Measurements from ENCODE around the gene CNTNAP2. TPM values are rescaled to one million over a fixed set of nuclear protein-coding genes. Genes with fewer than 3 reads are reported as not detected.

Gene CNTNAP2
- total RNA-seq, 2 experiments from 2014 or later, result 0.19 to 0.22 TPM

DNA sequence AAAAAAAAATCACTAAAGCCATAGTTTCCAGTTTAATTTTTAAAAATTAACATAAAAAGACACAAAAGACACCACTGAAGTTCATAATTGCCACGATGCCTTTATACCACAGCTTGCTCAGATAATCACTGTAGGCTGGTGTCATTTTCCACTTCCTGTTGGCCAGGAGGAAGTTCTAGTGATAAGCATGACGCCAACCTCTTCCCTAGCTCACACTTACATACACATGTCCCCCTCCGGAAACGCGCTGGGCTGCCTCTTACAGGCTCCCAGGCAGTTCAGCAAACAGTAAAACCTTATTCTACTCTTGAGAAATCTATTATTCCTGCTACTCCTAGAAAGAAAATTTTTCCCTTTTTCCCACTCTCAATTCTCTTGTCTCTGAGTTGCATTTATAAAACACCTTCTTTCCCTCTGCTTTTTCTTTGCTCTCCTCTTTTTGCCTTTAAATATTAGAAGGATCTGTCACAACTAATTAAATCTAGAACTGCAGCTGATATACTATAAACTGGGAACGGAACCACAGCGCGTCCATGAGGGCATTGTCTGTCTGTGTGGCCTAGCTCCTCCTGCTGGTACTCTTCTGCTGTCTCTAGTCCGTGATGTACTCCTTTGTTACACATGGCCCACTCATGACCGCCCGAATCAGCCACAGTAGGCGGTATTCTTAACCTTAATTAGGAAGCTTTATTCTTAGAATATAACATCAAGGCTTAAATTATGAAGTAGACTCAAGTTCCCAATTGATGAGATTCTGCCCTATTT, 664.9 kb downstream of the CNTNAP2 start:
- Mint-ChIP-seq H3K27me3 (no peaks in the 10 kb centered on the region), H3K36me3 (no peaks in the 10 kb centered on the region), H3K27ac (no peak overlapping the region), H3K4me1 (no peaks in the 10 kb centered on the region), H3K4me3 (no peak overlapping the region), H3K9me3 (no peaks in the 10 kb centered on the region)
- no peak for DNase-seq

- H3K36me3 Mint-ChIP-seq, result no peaks in the 10 kb centered on the region
- H3K4me1 Mint-ChIP-seq, result no peaks in the 10 kb centered on the region
- H3K27me3 Mint-ChIP-seq, result no peaks in the 10 kb centered on the region
- no peak for DNase-seq
- no peak overlapping the region for H3K27ac Mint-ChIP-seq
- H3K9me3 Mint-ChIP-seq, result peaks cover 6% of the 10 kb centered on the region
- H3K4me3 Mint-ChIP-seq, result no peak overlapping the region
Observed at GRCh38 chr7:146787266-146787665, 670.7 kb downstream of the CNTNAP2 start.

DNA sequence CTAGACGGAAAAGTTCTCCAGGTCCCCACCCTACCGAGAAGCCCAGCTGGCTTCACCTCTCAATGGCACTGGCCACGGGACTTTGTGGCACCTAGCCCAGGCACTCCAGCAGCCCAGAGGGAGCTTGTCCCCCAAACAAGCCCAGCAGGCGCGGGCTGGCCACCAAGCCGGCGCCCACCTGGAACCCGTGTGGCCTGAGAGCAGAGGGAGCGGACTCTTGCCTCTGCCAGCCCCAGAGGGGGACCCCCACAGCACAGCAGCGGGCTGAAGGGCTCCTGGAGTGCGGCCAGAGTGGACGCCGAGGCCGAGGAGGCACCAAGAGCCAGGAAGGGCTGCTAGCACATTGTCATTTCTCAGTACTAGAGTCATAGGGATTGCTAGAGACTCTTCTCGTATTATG, 671.4 kb downstream of the CNTNAP2 start:
- H3K4me1 Mint-ChIP-seq, result no peaks in the 10 kb centered on the region
- H3K9me3 Mint-ChIP-seq, result peaks cover 6% of the 10 kb centered on the region
- H3K27me3 Mint-ChIP-seq, result no peaks in the 10 kb centered on the region
- H3K4me3 Mint-ChIP-seq, result no peak overlapping the region
- no peak overlapping the region for H3K27ac Mint-ChIP-seq
- no peak for DNase-seq
- no peaks in the 10 kb centered on the region for H3K36me3 Mint-ChIP-seq

GRCh38 chr7:146791344-146792285, 675.0 kb downstream of the CNTNAP2 start:
- Mint-ChIP-seq H3K27ac (no peak overlapping the region), H3K36me3 (no peaks in the 10 kb centered on the region), H3K4me1 (no peaks in the 10 kb centered on the region), H3K9me3 (peaks cover 14% of the 10 kb centered on the region), H3K27me3 (no peaks in the 10 kb centered on the region), H3K4me3 (no peak overlapping the region)
- no peak for DNase-seq

GRCh38 chr7:146804620-146805019, 688.0 kb downstream of the CNTNAP2 start:
- H3K4me1 Mint-ChIP-seq, result no peaks in the 10 kb centered on the region
- H3K9me3 Mint-ChIP-seq, result peaks cover 7% of the 10 kb centered on the region
- H3K27ac Mint-ChIP-seq, result no peak overlapping the region
- no peak for DNase-seq
- no peaks in the 10 kb centered on the region for H3K27me3 Mint-ChIP-seq
- H3K36me3 Mint-ChIP-seq, result no peaks in the 10 kb centered on the region
- no peak overlapping the region for H3K4me3 Mint-ChIP-seq

GRCh38 chr7:146805082-146805481, 688.5 kb downstream of the CNTNAP2 start:
- Mint-ChIP-seq H3K27ac (no peak overlapping the region), H3K27me3 (no peaks in the 10 kb centered on the region), H3K9me3 (peaks cover 7% of the 10 kb centered on the region), H3K4me1 (no peaks in the 10 kb centered on the region), H3K4me3 (no peak overlapping the region), H3K36me3 (no peaks in the 10 kb centered on the region)
- DNase-seq, result no peak

DNA sequence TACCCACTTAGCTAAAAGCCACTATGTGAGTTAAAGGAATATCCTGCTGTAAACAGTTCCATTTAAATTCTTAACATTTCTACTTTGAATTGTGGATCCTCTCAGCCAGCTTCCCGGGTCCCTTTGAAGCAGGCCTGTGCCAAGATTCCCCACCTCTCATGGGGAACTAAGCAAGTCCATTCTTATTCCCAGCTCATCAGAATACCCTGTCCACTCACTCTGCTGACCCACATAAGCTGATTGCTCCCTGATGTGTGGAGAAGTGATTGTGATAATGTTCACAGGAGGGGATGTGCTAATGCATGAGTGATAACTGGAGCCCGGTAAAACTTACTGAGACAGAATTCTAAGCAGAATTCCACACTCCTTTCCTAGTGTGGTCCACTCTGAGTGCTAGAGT, 709.7 kb downstream of the CNTNAP2 start:
- Mint-ChIP-seq H3K4me1 (no peaks in the 10 kb centered on the region), H3K36me3 (no peaks in the 10 kb centered on the region), H3K4me3 (no peak overlapping the region), H3K27ac (no peak overlapping the region), H3K27me3 (no peaks in the 10 kb centered on the region), H3K9me3 (peaks cover 4% of the 10 kb centered on the region)
- no peak for DNase-seq

GRCh38 chr7:146830686-146831085, 714.1 kb downstream of the CNTNAP2 start:
- Mint-ChIP-seq H3K4me3 (no peak overlapping the region), H3K4me1 (no peaks in the 10 kb centered on the region), H3K27ac (no peak overlapping the region), H3K9me3 (peaks cover 11% of the 10 kb centered on the region), H3K36me3 (no peaks in the 10 kb centered on the region), H3K27me3 (no peaks in the 10 kb centered on the region)
- no peak for DNase-seq

- Mint-ChIP-seq H3K27ac (no peak overlapping the region), H3K9me3 (peaks cover 14% of the 10 kb centered on the region), H3K4me1 (no peaks in the 10 kb centered on the region), H3K36me3 (no peaks in the 10 kb centered on the region), H3K27me3 (no peaks in the 10 kb centered on the region), H3K4me3 (no peak overlapping the region)
- DNase-seq, result no peak
Observed at GRCh38 chr7:146831875-146832274, 715.3 kb downstream of the CNTNAP2 start.

DNA sequence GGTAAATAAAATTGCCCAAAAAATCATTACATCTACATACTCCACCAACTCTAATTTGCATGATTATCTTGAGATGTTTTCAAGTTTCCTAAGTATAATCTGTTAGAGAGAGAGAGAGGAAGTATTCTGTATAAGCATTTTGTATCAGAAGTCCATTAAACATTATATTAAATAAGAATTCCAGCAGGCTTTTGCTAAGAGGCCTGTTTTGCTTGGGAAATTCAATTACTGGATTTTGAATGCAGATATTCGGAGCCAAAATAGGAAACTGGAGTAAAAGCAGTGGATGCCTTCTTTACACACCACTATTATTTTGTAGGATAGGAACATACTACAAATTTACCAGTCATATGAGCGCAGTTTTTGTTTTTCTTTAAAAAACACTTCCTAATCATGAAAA, 727.8 kb downstream of the CNTNAP2 start:
- no peak for DNase-seq
- H3K4me1 Mint-ChIP-seq, result no peaks in the 10 kb centered on the region
- peaks cover 6% of the 10 kb centered on the region for H3K9me3 Mint-ChIP-seq
- no peaks in the 10 kb centered on the region for H3K36me3 Mint-ChIP-seq
- no peak overlapping the region for H3K4me3 Mint-ChIP-seq
- H3K27ac Mint-ChIP-seq, result no peak overlapping the region
- H3K27me3 Mint-ChIP-seq, result no peaks in the 10 kb centered on the region

GRCh38 chr7:146858690-146859089, 742.1 kb downstream of the CNTNAP2 start:
- Mint-ChIP-seq H3K4me3 (no peak overlapping the region), H3K4me1 (no peaks in the 10 kb centered on the region), H3K36me3 (no peaks in the 10 kb centered on the region), H3K9me3 (peaks cover 8% of the 10 kb centered on the region), H3K27ac (no peak overlapping the region), H3K27me3 (no peaks in the 10 kb centered on the region)
- DNase-seq, result no peak

GRCh38 chr7:146861701-146862100, 745.1 kb downstream of the CNTNAP2 start:
- Mint-ChIP-seq H3K36me3 (no peaks in the 10 kb centered on the region), H3K4me1 (no peaks in the 10 kb centered on the region), H3K27me3 (no peaks in the 10 kb centered on the region), H3K4me3 (no peak overlapping the region), H3K9me3 (peaks cover 8% of the 10 kb centered on the region), H3K27ac (no peak overlapping the region)
- no peak for DNase-seq

DNA sequence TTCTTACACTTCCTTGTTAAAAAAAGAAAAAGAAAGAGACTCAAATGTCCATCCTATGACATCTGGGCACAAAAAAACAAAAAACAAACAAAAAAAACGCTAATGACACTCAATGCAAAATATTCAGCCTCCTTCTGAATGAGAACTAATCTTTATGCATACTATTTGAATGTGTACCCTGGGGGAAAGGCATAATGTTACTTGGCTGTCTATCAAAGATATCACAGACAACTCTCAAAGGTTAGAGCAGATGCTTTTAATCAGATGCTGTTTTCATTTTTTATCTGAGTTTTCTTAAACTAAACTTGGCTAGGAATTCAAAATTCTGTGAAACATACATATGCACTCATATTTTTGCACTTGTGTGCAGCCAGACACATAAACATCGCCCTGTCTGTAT, 745.8 kb downstream of the CNTNAP2 start:
- Mint-ChIP-seq H3K4me3 (no peak overlapping the region), H3K4me1 (no peaks in the 10 kb centered on the region), H3K27ac (no peak overlapping the region), H3K27me3 (no peaks in the 10 kb centered on the region), H3K36me3 (no peaks in the 10 kb centered on the region), H3K9me3 (peaks cover 8% of the 10 kb centered on the region)
- no peak for DNase-seq

DNA sequence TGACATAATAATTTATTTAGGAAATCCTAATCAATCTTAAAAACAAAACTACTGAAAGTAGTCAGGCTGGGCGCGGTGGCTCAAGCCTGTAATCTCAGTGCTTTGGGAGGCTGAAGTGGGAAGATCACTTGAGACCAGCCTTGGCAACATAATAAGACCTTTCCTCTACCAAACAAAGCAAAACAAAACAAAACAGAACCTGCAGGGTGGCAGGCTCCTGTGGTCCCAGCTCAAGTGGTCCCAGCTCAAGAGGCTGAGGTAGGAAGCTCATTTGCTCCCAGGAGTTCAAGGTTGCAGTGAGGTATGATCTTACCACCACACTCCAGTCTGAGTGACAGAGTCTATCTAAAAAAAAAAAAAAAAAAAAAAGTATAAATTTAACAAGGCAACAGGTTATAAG, 748.0 kb downstream of the CNTNAP2 start:
- DNase-seq, result no peak
- Mint-ChIP-seq H3K27ac (no peak overlapping the region), H3K4me1 (no peaks in the 10 kb centered on the region), H3K9me3 (peaks cover 7% of the 10 kb centered on the region), H3K36me3 (no peaks in the 10 kb centered on the region), H3K27me3 (no peaks in the 10 kb centered on the region), H3K4me3 (no peak overlapping the region)

DNA sequence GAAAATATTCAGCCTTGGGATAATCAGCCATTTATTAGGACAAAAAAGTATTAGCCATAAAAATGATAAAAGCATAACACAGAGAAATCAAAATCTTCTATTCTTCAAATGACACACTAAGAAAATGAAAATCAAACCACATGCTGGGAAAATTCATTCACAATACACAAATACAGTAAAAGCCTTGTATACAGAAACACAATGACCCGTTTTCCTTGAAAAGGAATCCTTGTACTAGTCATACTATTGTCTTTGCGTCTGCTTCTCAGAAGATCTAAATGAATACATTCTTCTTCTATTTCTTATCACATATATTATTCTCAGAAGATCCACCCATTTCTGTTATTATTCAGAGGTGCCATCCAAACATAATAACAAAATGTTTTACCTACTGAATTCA, 749.1 kb downstream of the CNTNAP2 start:
- no peak overlapping the region for H3K4me3 Mint-ChIP-seq
- no peaks in the 10 kb centered on the region for H3K36me3 Mint-ChIP-seq
- no peaks in the 10 kb centered on the region for H3K27me3 Mint-ChIP-seq
- no peaks in the 10 kb centered on the region for H3K4me1 Mint-ChIP-seq
- no peak for DNase-seq
- H3K9me3 Mint-ChIP-seq, result peaks cover 3% of the 10 kb centered on the region
- H3K27ac Mint-ChIP-seq, result no peak overlapping the region

All from activated naive CD8-positive, alpha-beta T cell treated with anti-CD3 and anti-CD28 coated beads for 36 hours (primary cell).